Esophagus squamous epithelium (tissue), 5 donors: ENCODE measurements around the gene PSMD2. TPM values are rescaled to one million over a fixed set of nuclear protein-coding genes. Genes with fewer than 3 reads are reported as not detected.

ENCODE experiments used
- DNase-seq: peaks from one replicate; lab custom pipeline; 2025; lab: John Stamatoyannopoulos, UW
- H3K27ac ChIP-seq, 4 donors: fragments of 200-600 bp; sonication (generic); one replicate each; pipeline ENCODE4 v1.5.1; 2016 to 2019; ENCODE audit warnings: mild to moderate bottlenecking in 1 of 4
- H3K27me3 ChIP-seq, 4 donors: fragments of 200-600 bp; sonication (generic); 1 replicate in 3 of 4; 2 replicates in 1 of 4; pipeline versions ENCODE4 v1.5.1 to v1.6.0; 2017 to 2021; ENCODE audit warnings: antibody characterized with exemption in 1 of 4
- H3K36me3 ChIP-seq, 3 donors: fragments of 200-600 bp; sonication (generic); one replicate each; pipeline ENCODE4 v1.5.1; 2016 to 2019
- H3K4me1 ChIP-seq, 3 donors: fragments of 200-600 bp; sonication (generic); one replicate each; pipeline ENCODE4 v1.5.1; 2017 to 2019
- H3K4me3 ChIP-seq, 4 donors: fragments of 200-600 bp; sonication (generic); 1 replicate in 3 of 4; 2 replicates in 1 of 4; pipeline ENCODE4 v1.5.1; 2016 to 2019; ENCODE audit warnings: mild to moderate bottlenecking in 2 of 4, moderate library complexity in 1 of 4
- H3K9me3 ChIP-seq, 3 donors: fragments of 200-600 bp; sonication (generic); one replicate each; pipeline ENCODE4 v1.5.1; 2016 to 2019
- POLR2A ChIP-seq, 4 donors: fragments of 450-650 bp; IDR thresholded peaks; one replicate each; pipeline ENCODE4 v1.6.1; 2017; ENCODE audit warnings: antibody characterized with exemption in 4 of 4, mild to moderate bottlenecking in 4 of 4, moderate library complexity in 3 of 4
- WGBS, 2 donors: methylation state at CpG; one replicate each; pipeline ENCODE4 v1.1.5; 2018; 5-methylcytosine and 5-hydroxymethylcytosine counted together
- intact Hi-C: fragments of 100-400 bp; cut with DNase I; formaldehyde crosslinking; loops from one replicate; pipeline ENCODE4 v1.15.0; 2022
- total RNA-seq, 4 donors: library from RNA; depleted of rRNA; stranded (reverse); fragments of >200 nt; gene quantifications; one replicate each; pipeline ENCODE4 v1.1.0, GENCODE V29; 2016
- TF ChIP-seq, protein P1 (sequence below), 6 experiments: fragments of 450-650 bp in 4 of 6; fragments of 200-600 bp in 2 of 6; sonication (generic) in 2 of 6; IDR thresholded peaks; one replicate each; pipeline ENCODE4 v1.5.1; 2016 to 2019; ENCODE audit warnings: antibody characterized with exemption in 6 of 6, mild to moderate bottlenecking in 4 of 6, moderate library complexity in 4 of 6
- donor health status: DM: yes; HTN: yes; CAD: no.

The PSMD2 gene
- total RNA-seq, 4 donors from 2014 or later, result 209 to 362 (median 235) TPM

DNA sequence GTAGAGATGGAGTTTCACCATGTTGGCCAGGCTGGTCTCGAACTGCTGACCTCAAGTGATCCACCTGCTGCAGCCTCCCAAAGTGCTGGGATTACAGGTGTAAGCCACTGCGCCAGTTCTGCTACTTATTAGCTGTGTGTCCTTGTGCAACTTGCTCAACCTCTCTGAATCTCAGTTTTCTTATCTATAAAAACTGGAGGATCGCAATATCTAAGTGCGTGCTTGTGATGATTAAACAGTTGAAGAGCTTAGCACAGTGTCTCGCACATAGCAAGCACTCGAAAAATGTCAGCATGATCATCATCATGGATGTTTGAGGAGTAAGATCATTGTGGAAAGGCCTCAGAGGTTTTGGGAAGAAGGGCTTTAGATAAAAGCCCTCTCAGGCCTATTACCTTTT, 51.6 kb downstream of the PSMD2 start:
- H3K27ac ChIP-seq, result no peak overlapping the region
- no peak for TF ChIP-seq POLR2A (IDR thresholded peaks at IDR 0.05)
- TF ChIP-seq, protein P1, sequence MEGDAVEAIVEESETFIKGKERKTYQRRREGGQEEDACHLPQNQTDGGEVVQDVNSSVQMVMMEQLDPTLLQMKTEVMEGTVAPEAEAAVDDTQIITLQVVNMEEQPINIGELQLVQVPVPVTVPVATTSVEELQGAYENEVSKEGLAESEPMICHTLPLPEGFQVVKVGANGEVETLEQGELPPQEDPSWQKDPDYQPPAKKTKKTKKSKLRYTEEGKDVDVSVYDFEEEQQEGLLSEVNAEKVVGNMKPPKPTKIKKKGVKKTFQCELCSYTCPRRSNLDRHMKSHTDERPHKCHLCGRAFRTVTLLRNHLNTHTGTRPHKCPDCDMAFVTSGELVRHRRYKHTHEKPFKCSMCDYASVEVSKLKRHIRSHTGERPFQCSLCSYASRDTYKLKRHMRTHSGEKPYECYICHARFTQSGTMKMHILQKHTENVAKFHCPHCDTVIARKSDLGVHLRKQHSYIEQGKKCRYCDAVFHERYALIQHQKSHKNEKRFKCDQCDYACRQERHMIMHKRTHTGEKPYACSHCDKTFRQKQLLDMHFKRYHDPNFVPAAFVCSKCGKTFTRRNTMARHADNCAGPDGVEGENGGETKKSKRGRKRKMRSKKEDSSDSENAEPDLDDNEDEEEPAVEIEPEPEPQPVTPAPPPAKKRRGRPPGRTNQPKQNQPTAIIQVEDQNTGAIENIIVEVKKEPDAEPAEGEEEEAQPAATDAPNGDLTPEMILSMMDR (IDR thresholded peaks at IDR 0.05), result no peak
- intact Hi-C loops, result loop anchor here (10.0 kb wide), 1 partner anchor 46 kb away; no protein-coding TSS in a partner anchor
- no peak for DNase-seq
- H3K36me3 ChIP-seq, result peaks cover 0 to 20% (median 0%) of the 10 kb centered on the region in 3 donors
- H3K4me1 ChIP-seq, result peaks cover 0 to 38% (median 7%) of the 10 kb centered on the region in 3 donors
- H3K27me3 ChIP-seq, result no peaks in the 10 kb centered on the region
- WGBS, 2 donors, result 91 to 96% methylated on average over 6 of the region's 6 CpGs
- H3K4me3 ChIP-seq, result no peak overlapping the region
- H3K9me3 ChIP-seq, result no peaks in the 10 kb centered on the region

DNA sequence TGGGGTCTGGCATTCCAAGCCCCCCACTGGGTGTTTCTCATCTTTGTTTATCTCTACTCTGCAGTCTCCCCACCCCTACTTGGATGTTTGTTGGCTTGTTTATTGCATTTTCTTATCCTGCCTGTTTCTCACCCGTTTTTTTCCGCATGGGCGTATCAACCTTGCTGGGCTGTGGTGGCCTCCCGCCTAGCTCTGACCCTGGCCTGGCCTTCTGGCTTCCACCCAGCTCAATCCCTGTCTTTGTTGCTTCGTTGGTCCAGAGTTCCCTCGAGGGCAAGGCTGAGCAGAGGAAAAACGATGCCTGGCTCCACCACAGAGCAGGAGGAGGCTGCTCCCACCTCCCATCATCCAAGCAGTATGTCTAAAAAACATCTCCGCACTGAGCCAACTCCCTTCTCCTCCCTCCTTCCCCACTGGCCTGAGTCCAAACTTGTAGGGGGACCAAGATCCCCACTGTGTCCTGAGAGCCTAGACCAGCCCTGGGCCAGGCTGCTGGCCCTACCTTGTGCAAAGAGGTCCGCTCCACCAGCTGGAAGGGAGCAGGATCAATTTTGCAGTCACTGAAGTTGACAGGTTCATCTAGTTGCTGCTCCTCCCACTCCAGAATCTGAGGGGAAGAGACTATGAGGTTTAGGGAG, 52.6 kb downstream of the PSMD2 start:
- intact Hi-C loops, result loop anchor here (10.0 kb wide), 1 partner anchor 47 kb away; no protein-coding TSS in a partner anchor
- H3K4me3 ChIP-seq, result no peak overlapping the region
- DNase-seq, result no peak

DNA sequence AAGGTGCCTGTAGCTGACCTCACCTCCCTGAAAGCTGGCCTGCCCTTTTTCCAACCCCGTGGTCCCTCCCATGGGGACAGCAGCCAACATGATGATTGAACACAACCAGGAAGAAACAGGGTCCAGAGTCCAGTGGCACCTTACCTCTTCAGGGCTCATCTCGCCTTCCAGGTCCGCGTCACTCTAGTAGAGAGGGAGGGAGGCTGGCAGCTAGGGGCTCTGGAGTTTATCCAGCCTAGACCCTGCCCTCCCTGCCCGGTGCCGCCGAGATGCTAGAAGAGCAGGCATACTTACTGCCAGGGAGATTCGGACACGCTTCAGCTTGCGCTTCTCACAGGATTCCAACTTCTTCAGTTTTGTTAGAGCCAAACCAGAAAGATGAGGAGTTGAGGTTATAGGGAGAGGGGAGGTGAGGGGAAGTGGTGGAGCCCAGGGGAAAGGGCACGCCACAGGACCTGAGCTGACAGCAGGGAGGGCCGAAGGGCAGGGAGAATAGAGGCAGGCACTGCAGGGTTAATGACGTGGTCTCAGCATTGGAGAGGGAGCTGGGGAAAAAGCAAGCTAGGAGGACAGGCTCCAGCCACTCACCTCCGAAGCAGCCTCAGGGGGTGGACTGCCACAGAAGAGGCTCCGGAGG, 53.2 kb downstream of the PSMD2 start:
- Histone ChIP-seq H3K9me3 (no peaks in the 10 kb centered on the region), H3K27me3 (no peaks in the 10 kb centered on the region), H3K4me3 (no peak overlapping the region), H3K4me1 (peaks cover 0 to 29% (median 0%) of the 10 kb centered on the region in 3 donors), H3K36me3 (peaks cover 0 to 26% (median 0%) of the 10 kb centered on the region in 3 donors), H3K27ac (peak overlapping the region in 1 of 4 donors; percentile 26)
- TF ChIP-seq, protein P1 (IDR thresholded peaks at IDR 0.05), result no peak
- no peak for TF ChIP-seq POLR2A (IDR thresholded peaks at IDR 0.05)
- 38 to 39% methylated on average over 6 to 11 of the region's 15 CpGs for WGBS, 2 donors
- no peak for DNase-seq
- intact Hi-C loops, result loop anchor here (10.0 kb wide), 1 partner anchor 47 kb away; no protein-coding TSS in a partner anchor

More for the DNA sequence above, 52.6 kb downstream of the PSMD2 start:
- H3K27ac ChIP-seq, result no peak overlapping the region
- no peaks in the 10 kb centered on the region for H3K27me3 ChIP-seq
- peaks cover 0 to 29% (median 0%) of the 10 kb centered on the region in 3 donors for H3K4me1 ChIP-seq
- H3K36me3 ChIP-seq, result peaks cover 0 to 26% (median 0%) of the 10 kb centered on the region in 3 donors
- 47 to 59% methylated on average over 7 of the region's 9 CpGs for WGBS, 2 donors
- H3K9me3 ChIP-seq, result no peaks in the 10 kb centered on the region
- TF ChIP-seq, protein P1 (IDR thresholded peaks at IDR 0.05), result no peak
- no peak for TF ChIP-seq POLR2A (IDR thresholded peaks at IDR 0.05)

DNA sequence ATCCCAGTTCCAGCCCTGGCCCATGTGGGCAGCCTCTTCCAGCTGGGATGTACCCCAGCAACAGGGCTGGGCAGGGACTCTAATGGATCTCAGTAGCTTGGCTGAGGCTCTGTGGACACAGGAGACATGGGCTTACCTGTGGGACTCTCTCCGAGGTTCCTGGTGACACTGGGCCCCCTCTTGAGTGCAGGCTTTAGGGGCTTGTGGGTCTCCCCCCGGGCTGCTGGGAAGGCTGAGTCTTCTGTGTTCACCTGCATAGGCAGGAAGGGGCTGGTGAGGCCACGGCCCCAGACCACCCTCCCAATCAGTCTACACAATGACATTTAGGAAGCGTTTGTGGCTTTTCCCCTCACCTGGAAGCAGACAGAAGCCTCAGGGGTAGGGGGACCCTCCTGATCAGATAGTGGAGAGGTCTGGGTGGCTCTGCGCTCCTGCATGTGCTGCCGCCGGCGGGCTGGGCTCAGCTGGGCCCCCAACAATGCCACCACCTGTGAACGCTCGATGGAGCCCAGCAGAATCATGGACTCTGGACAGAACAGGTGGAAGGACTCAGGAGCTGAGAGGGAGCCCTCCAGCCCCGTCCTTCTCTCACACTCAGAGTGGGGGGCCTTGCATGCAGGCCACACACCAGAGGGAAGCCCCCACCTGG, 54.0 kb downstream of the PSMD2 start:
- no peak overlapping the region for H3K27ac ChIP-seq
- no peak for TF ChIP-seq POLR2A (IDR thresholded peaks at IDR 0.05)
- TF ChIP-seq, protein P1 (IDR thresholded peaks at IDR 0.05), result no peak

More for the DNA sequence above, 54.0 kb downstream of the PSMD2 start:
- Histone ChIP-seq H3K9me3 (no peaks in the 10 kb centered on the region), H3K27me3 (no peaks in the 10 kb centered on the region), H3K4me3 (no peak overlapping the region), H3K4me1 (peaks cover 0 to 24% (median 0%) of the 10 kb centered on the region in 3 donors), H3K36me3 (peaks cover 0 to 31% (median 0%) of the 10 kb centered on the region in 3 donors)
- no peak for DNase-seq
- WGBS, 2 donors, result 83 to 90% methylated on average over 1 to 2 of the region's 11 CpGs
- intact Hi-C loops, result loop anchor here (10.0 kb wide), 1 partner anchor 48 kb away; no protein-coding TSS in a partner anchor
